Vagina (tissue), 2 donors: ENCODE results near the gene CLIC1. TPM values are rescaled to one million over a fixed set of nuclear protein-coding genes. Genes with fewer than 3 reads are reported as not detected.
A peak's percentile ranks its signal among the peaks of the same experiment; 100 is the strongest.

Experiments used
- DNase-seq, 2 donors: peaks; one replicate each; pipeline ENCODE4 v3.0.0-alpha.2; 2017; ENCODE audit errors: extremely low spot score in 2 of 2
- H3K27ac ChIP-seq: fragments of 200-600 bp; sonication (generic); one replicate; pipeline ENCODE4 v1.5.1; 2019
- H3K27me3 ChIP-seq: fragments of 200-600 bp; sonication (generic); one replicate; pipeline ENCODE4 v1.5.1; 2019
- H3K36me3 ChIP-seq, 2 donors: fragments of 200-600 bp; sonication (generic); one replicate each; pipeline ENCODE4 v1.5.1; 2017 to 2019
- H3K4me1 ChIP-seq: fragments of 200-600 bp; sonication (generic); one replicate; pipeline ENCODE4 v1.5.1; 2019
- H3K4me3 ChIP-seq, 2 donors: fragments of 200-600 bp; sonication (generic); 1 replicate in 1 of 2; 2 replicates in 1 of 2; pipeline ENCODE4 v1.5.1; 2016 to 2019
- H3K9me3 ChIP-seq: fragments of 200-600 bp; sonication (generic); one replicate; pipeline ENCODE4 v1.5.1; 2019
- POLR2A ChIP-seq, 2 donors: fragments of 450-650 bp; IDR thresholded peaks; one replicate each; pipeline ENCODE4 v1.6.1; 2017; ENCODE audit warnings: antibody characterized with exemption in 2 of 2, mild to moderate bottlenecking in 2 of 2, moderate library complexity in 2 of 2
- POLR2AphosphoS5 ChIP-seq, 2 donors: sonication (generic); formaldehyde crosslinking; IDR thresholded peaks; one replicate each; pipeline ENCODE4 v1.9.0; 2017; ENCODE audit warnings: antibody characterized with exemption in 2 of 2, mild to moderate bottlenecking in 2 of 2, low read depth in 1 of 2; ENCODE audit not compliant: insufficient read depth in 1 of 2
- intact Hi-C: fragments of 100-400 bp; cut with DNase I; formaldehyde crosslinking; loops from one replicate; pipeline ENCODE4 v1.15.1; 2023
- microRNA-seq: library from miRNA; unstranded; fragments of <30 nt; microRNA quantifications from one replicate; pipeline ENCODE4, GENCODE V29; 2017; ENCODE audit warnings: borderline number of aligned reads, borderline replicate concordance
- small RNA-seq: library from RNA; depleted of rRNA; stranded (forward); fragments of <200 nt; gene quantifications from one replicate; pipeline ENCODE3, GENCODE V24; 2016
- total RNA-seq: library from RNA; depleted of rRNA; stranded (reverse); fragments of >200 nt; gene quantifications from one replicate; pipeline ENCODE4 v1.2.3, GENCODE V29; 2016
- TF ChIP-seq, protein P1 (sequence below), 3 experiments: fragments of 450-650 bp in 2 of 3; fragments of 200-600 bp in 1 of 3; sonication (generic) in 1 of 3; IDR thresholded peaks; one replicate each; pipeline ENCODE4 v1.5.1; 2017 to 2019; ENCODE audit warnings: antibody characterized with exemption in 3 of 3, mild to moderate bottlenecking in 2 of 3, moderate library complexity in 2 of 3

Gene CLIC1
- total RNA-seq, 1 donor from 2014 or later: 250 TPM

DNA sequence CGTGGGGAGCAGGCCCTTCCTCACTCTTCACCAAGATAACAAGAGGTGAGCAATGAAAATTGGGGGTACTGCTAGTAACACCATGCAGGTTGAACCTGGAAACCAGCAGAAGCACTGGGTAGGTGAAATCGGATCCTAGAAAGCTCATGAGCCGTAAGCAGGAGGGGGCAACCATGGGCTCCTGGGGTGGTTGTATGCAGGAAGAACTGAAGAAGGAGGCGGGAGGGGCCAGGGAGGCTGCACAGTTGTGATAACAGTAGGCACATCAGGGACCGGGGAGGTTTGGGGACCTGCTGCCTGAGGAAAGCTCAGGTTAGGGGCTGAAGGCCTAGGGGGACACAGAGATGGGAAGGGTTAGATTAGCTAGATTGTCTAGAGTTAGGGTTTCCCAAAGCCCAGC, 49.8 kb downstream of the CLIC1 start:
- TF ChIP-seq, protein P1, sequence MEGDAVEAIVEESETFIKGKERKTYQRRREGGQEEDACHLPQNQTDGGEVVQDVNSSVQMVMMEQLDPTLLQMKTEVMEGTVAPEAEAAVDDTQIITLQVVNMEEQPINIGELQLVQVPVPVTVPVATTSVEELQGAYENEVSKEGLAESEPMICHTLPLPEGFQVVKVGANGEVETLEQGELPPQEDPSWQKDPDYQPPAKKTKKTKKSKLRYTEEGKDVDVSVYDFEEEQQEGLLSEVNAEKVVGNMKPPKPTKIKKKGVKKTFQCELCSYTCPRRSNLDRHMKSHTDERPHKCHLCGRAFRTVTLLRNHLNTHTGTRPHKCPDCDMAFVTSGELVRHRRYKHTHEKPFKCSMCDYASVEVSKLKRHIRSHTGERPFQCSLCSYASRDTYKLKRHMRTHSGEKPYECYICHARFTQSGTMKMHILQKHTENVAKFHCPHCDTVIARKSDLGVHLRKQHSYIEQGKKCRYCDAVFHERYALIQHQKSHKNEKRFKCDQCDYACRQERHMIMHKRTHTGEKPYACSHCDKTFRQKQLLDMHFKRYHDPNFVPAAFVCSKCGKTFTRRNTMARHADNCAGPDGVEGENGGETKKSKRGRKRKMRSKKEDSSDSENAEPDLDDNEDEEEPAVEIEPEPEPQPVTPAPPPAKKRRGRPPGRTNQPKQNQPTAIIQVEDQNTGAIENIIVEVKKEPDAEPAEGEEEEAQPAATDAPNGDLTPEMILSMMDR (IDR thresholded peaks at IDR 0.05): no peak
- no peak for TF ChIP-seq POLR2A (IDR thresholded peaks at IDR 0.05)
- no peak for TF ChIP-seq POLR2AphosphoS5 (IDR thresholded peaks at IDR 0.05; ENCODE audit: insufficient read depth in 1 of 2, low read depth in 1 of 2)
- peaks cover 0 to 48% of the 10 kb centered on the region in 2 donors for H3K36me3 ChIP-seq
- no peak overlapping the region for H3K27ac ChIP-seq
- H3K9me3 ChIP-seq: no peaks in the 10 kb centered on the region
- intact Hi-C loops: loop anchor here (10.0 kb wide), 1 partner anchor 48 kb away; the partner anchor contains the start of gene CLIC1
- DNase-seq: no peak
- peaks cover 14% of the 10 kb centered on the region for H3K4me1 ChIP-seq
- no peaks in the 10 kb centered on the region for H3K27me3 ChIP-seq
- H3K4me3 ChIP-seq: no peak overlapping the region

DNA sequence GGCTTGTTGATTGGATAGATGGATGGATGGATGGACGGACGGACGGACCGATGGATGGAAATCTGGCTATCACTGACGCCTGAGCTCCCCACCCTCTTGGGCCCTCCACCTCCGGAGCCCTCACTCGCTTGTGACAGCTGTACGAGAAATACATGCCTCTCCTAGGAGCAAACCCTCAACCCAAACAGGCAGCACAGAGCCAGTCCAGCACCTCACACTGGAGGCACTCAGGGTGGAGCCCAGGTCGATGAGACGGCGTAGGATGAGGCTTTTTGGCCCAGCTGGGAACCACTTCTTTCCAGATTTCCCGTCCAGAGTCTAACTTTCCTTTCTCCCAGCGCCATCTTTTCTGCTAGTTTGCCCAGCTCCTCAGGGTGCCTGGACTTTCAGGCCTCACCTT, 52.7 kb downstream of the CLIC1 start:
- no peak overlapping the region for H3K27ac ChIP-seq
- H3K27me3 ChIP-seq: no peaks in the 10 kb centered on the region
- DNase-seq: no peak
- intact Hi-C loops: loop anchor here (5.0 to 10.0 kb wide), 2 partner anchors 51 to 149 kb away; partner anchors contain the start of gene CLIC1
- peaks cover 0 to 21% of the 10 kb centered on the region in 2 donors for H3K36me3 ChIP-seq
- no peaks in the 10 kb centered on the region for H3K9me3 ChIP-seq
- no peak overlapping the region for H3K4me3 ChIP-seq
- TF ChIP-seq POLR2A (IDR thresholded peaks at IDR 0.05) (no peak), POLR2AphosphoS5 (IDR thresholded peaks at IDR 0.05; ENCODE audit: insufficient read depth in 1 of 2, low read depth in 1 of 2) (no peak)
- TF ChIP-seq, protein P1 (IDR thresholded peaks at IDR 0.05): no peak
- peaks cover 25% of the 10 kb centered on the region for H3K4me1 ChIP-seq

DNA sequence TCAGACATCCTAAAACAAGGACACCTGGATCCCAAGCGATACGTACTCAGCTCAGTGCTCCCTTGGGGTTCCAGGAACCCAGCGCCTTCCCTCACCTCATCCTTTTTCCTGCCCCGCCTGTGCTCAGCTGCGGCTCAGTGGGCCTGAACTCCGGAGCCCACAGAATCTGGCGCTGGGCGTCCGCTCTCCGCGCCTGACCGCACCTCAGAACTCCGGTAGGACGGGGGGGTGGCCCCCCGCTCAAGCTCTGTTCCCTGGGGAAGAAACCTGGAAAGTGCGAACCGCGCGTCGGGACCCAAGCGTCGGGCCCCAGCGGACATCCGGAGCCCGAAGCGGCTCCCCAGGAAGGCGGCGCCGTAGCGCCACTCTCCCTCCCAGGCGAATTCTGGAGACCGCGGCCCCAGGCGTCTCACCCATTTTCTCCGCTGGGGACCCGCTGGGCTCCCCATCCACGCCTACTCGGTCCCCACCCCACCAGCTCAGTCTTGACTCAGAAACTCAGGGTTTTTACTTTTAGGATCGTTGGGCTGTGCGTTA, 55.1 kb downstream of the CLIC1 start:
- Histone ChIP-seq H3K27ac (peak overlapping the region; percentile 92), H3K9me3 (no peaks in the 10 kb centered on the region), H3K4me1 (peaks cover 25% of the 10 kb centered on the region), H3K4me3 (peak overlapping the region; percentile 55 to 59), H3K27me3 (no peaks in the 10 kb centered on the region), H3K36me3 (no peaks in the 10 kb centered on the region)
- intact Hi-C loops: loop anchor here (5.0 to 10.0 kb wide), 2 partner anchors 54 to 151 kb away; partner anchors contain the start of gene CLIC1
- no peak for DNase-seq
- TF ChIP-seq POLR2A (IDR thresholded peaks at IDR 0.05) (no peak), POLR2AphosphoS5 (IDR thresholded peaks at IDR 0.05; ENCODE audit: insufficient read depth in 1 of 2, low read depth in 1 of 2) (peak; percentile 4 to 59)
- TF ChIP-seq, protein P1 (IDR thresholded peaks at IDR 0.05): peak in 1 of 3 experiments; percentile 12

Small RNA genes within 50 kb of the gene (microRNA-seq; reads per million reads assigned to microRNA genes)
- not detected for gene MIR4646

Small RNA genes within 50 kb of the gene (small RNA-seq; reads per million reads assigned to genes)
- gene LY6G6D: not detected
- not detected for gene MIR4646
- not detected for gene MSH5-SAPCD1
- gene RF00019: not detected
- gene RNU6-850P: not detected
- not detected for gene SAPCD1

Other genes starting within 250 kb of the CLIC1 start
- 3.2 TPM for gene MICB, start 238.4 kb downstream of the CLIC1 start, total RNA-seq
- gene MCCD1, start 207.6 kb downstream of the CLIC1 start, total RNA-seq: not detected
- 299 TPM for gene DDX39B, start 194.5 kb downstream of the CLIC1 start, total RNA-seq
- 5.4 TPM for gene ATP6V1G2, start 189.9 kb downstream of the CLIC1 start, total RNA-seq
- 14.2 TPM for gene NFKBIL1, start 188.9 kb downstream of the CLIC1 start, total RNA-seq
- gene LTA, start 164.2 kb downstream of the CLIC1 start, total RNA-seq: not detected
- not detected for gene TNF, start 161.0 kb downstream of the CLIC1 start, total RNA-seq
- 5.4 TPM for gene LTB, start 154.1 kb downstream of the CLIC1 start, total RNA-seq
- gene LST1, start 150.3 kb downstream of the CLIC1 start, total RNA-seq: not detected
- not detected for gene NCR3, start 143.5 kb downstream of the CLIC1 start, total RNA-seq
- gene AIF1, start 121.3 kb downstream of the CLIC1 start, total RNA-seq: 25.0 TPM
- 74.6 TPM for gene PRRC2A, start 115.8 kb downstream of the CLIC1 start, total RNA-seq
- gene BAG6, start 83.9 kb downstream of the CLIC1 start, total RNA-seq: 139 TPM
- gene APOM, start 80.6 kb downstream of the CLIC1 start, total RNA-seq: not detected
- gene C6orf47, start 75.8 kb downstream of the CLIC1 start, total RNA-seq: 15.2 TPM
- gene GPANK1, start 71.5 kb downstream of the CLIC1 start, total RNA-seq: 16.9 TPM
- gene CSNK2B, start 70.5 kb downstream of the CLIC1 start, total RNA-seq: 219 TPM
- 7.4 TPM for gene LY6G5B, start 66.6 kb downstream of the CLIC1 start, total RNA-seq
- gene LY6G5C, start 55.5 kb downstream of the CLIC1 start, total RNA-seq: 1.7 TPM
- gene ABHD16A, start 33.2 kb downstream of the CLIC1 start, total RNA-seq: 53.0 TPM
- gene LY6G6F, start 29.7 kb downstream of the CLIC1 start, total RNA-seq: not detected
- not detected for gene LY6G6D, start 21.2 kb downstream of the CLIC1 start, total RNA-seq
- gene LY6G6C, start 14.8 kb downstream of the CLIC1 start, total RNA-seq: not detected
- gene MPIG6B, start 13.2 kb downstream of the CLIC1 start, total RNA-seq: not detected
- gene DDAH2, start 7.2 kb downstream of the CLIC1 start, total RNA-seq: 108 TPM
- gene MSH5, start 3.5 kb upstream of the CLIC1 start, total RNA-seq: 11.0 TPM
- gene SAPCD1, start 26.1 kb upstream of the CLIC1 start, total RNA-seq: not detected
- gene VWA7, start 40.8 kb upstream of the CLIC1 start, total RNA-seq: 0.74 TPM
- 39.8 TPM for gene VARS1, start 59.2 kb upstream of the CLIC1 start, total RNA-seq
- 51.6 TPM for gene LSM2, start 70.4 kb upstream of the CLIC1 start, total RNA-seq
- gene HSPA1L, start 78.8 kb upstream of the CLIC1 start, total RNA-seq: 0.98 TPM
- 345 TPM for gene HSPA1A, start 79.0 kb upstream of the CLIC1 start, total RNA-seq
- gene HSPA1B, start 91.2 kb upstream of the CLIC1 start, total RNA-seq: 466 TPM
- 26.0 TPM for gene NEU1, start 126.3 kb upstream of the CLIC1 start, total RNA-seq
- gene SLC44A4, start 142.5 kb upstream of the CLIC1 start, total RNA-seq: 5.9 TPM
- 45.2 TPM for gene EHMT2, start 161.2 kb upstream of the CLIC1 start, total RNA-seq
- 1.7 TPM for gene ZBTB12, start 165.6 kb upstream of the CLIC1 start, total RNA-seq
- gene C2, start 191.2 kb upstream of the CLIC1 start, total RNA-seq: 2.9 TPM
- gene CFB, start 209.6 kb upstream of the CLIC1 start, total RNA-seq: 9.6 TPM
- gene NELFE, start 222.4 kb upstream of the CLIC1 start, total RNA-seq: 100 TPM
- 35.4 TPM for gene SKIC2, start 222.6 kb upstream of the CLIC1 start, total RNA-seq
- gene DXO, start 235.6 kb upstream of the CLIC1 start, total RNA-seq: 15.5 TPM
- 31.4 TPM for gene C4A, start 245.5 kb upstream of the CLIC1 start, total RNA-seq